Chondrocyte (in vitro differentiated cells): ENCODE data around the gene P2RX6. TPM values are rescaled to one million over a fixed set of nuclear protein-coding genes. Genes with fewer than 3 reads are reported as not detected.

Experiments used
- DNase-seq: peaks from one replicate; pipeline ENCODE4 v3.0.0; 2021; ENCODE audit warnings: mixed read lengths, low spot score
- H3K27ac Mint-ChIP-seq: one replicate; pipeline ENCODE4 v1.8.0; 2021; ENCODE audit warnings: mild to moderate bottlenecking, moderate library complexity, mixed read lengths; ENCODE audit not compliant: unreplicated experiment
- H3K27me3 Mint-ChIP-seq: 2 replicates; pipeline ENCODE4 v1.8.0; 2021; ENCODE audit warnings: low read depth, mixed read lengths
- H3K36me3 Mint-ChIP-seq: 2 replicates; pipeline ENCODE4 v1.8.0; 2021; ENCODE audit warnings: low read depth, mixed read lengths
- H3K4me1 Mint-ChIP-seq: 2 replicates; pipeline ENCODE4 v1.8.0; 2021; ENCODE audit warnings: low read depth, mild to moderate bottlenecking, mixed read lengths
- H3K4me3 Mint-ChIP-seq: one replicate; pipeline ENCODE4 v1.8.0; 2021; ENCODE audit warnings: mild to moderate bottlenecking, moderate library complexity, mixed read lengths; ENCODE audit not compliant: unreplicated experiment
- H3K9me3 Mint-ChIP-seq: 2 replicates; pipeline ENCODE4 v1.8.0; 2021; ENCODE audit warnings: low read depth, mixed read lengths
- total RNA-seq: library from RNA; stranded (reverse); gene quantifications from 3 replicates; pipeline ENCODE4 v1.2.1, GENCODE V29; 2021
- TF ChIP-seq, protein P1 (sequence below): fragments of 200-600 bp; sonication (generic); IDR thresholded peaks from 2 replicates; pipeline ENCODE4 v1.5.0; 2021; ENCODE audit warnings: antibody characterized with exemption, mild to moderate bottlenecking, moderate library complexity

The P2RX6 gene
- total RNA-seq, 1 donor from 2014 or later: 2.1 TPM

DNA sequence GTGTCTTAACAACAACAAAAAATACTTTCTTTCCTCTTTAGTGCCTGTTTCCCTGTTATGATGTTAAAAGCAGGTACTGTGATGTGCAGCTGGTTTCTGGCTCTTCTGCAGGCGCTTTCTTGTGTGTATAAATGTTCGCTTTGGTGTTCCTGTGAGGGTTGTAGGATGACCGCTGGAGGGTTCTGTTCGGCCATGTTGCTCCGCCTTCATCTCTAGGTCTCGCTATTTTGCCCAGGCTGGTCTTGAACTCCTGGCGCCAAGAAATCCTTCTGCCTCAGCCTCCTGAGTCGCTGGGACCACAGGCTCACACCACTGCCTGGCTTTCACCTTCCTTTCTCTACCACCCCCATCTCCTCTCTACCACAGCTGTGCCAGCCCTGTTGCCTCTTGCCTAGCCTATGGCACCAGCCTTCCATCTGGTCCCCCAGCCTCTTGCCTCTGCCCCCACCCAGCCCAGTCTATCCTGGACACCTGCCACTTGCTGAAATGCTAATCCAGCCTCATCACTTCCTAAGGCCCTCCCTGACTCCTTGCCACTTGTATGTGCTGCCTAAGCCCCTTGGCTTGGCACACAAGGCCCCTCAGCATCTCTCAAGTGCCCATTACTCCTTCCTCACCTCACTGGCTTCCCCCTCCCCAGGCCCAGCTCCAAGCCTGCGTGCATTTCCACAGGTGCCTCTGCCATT lies 36.3 kb downstream of the P2RX6 start:
- Mint-ChIP-seq H3K4me1 (no peaks in the 10 kb centered on the region), H3K27me3 (peaks cover 3% of the 10 kb centered on the region), H3K27ac (no peak overlapping the region), H3K4me3 (no peak overlapping the region), H3K9me3 (no peaks in the 10 kb centered on the region), H3K36me3 (no peaks in the 10 kb centered on the region)
- TF ChIP-seq, protein P1, sequence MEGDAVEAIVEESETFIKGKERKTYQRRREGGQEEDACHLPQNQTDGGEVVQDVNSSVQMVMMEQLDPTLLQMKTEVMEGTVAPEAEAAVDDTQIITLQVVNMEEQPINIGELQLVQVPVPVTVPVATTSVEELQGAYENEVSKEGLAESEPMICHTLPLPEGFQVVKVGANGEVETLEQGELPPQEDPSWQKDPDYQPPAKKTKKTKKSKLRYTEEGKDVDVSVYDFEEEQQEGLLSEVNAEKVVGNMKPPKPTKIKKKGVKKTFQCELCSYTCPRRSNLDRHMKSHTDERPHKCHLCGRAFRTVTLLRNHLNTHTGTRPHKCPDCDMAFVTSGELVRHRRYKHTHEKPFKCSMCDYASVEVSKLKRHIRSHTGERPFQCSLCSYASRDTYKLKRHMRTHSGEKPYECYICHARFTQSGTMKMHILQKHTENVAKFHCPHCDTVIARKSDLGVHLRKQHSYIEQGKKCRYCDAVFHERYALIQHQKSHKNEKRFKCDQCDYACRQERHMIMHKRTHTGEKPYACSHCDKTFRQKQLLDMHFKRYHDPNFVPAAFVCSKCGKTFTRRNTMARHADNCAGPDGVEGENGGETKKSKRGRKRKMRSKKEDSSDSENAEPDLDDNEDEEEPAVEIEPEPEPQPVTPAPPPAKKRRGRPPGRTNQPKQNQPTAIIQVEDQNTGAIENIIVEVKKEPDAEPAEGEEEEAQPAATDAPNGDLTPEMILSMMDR: no peak
- DNase-seq: no peak

DNA sequence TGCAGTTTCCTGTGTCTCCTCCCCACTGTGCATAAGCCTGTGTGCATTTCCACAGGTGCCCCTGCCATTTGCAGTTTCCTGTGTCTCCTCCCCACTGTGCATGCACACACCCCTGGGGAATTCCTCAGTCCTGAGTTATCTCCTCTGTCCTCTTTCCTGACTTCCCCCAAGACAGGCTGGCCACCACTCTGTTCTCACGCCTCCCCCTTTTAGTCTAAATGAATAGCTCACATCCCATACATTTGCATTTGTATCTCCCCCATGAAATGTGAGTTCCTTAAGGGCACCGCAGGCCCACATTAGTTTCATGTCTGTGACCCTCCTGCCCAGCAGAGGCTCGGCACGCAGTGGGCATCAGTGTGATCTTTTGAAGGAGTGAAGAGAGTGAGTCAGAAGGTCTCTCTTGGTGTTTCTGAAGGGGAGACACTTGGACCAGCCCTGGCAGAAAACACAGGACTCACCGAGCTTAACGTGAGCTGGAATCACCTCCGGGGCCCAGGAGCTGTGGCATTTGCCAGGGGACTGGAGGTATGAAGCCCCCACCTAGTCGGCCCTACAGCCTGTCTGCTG lies 37.0 kb downstream of the P2RX6 start:
- Mint-ChIP-seq H3K4me3 (no peak overlapping the region), H3K4me1 (no peaks in the 10 kb centered on the region), H3K9me3 (no peaks in the 10 kb centered on the region), H3K27ac (no peak overlapping the region), H3K36me3 (no peaks in the 10 kb centered on the region), H3K27me3 (peaks cover 3% of the 10 kb centered on the region)
- TF ChIP-seq, protein P1: no peak
- DNase-seq: no peak

DNA sequence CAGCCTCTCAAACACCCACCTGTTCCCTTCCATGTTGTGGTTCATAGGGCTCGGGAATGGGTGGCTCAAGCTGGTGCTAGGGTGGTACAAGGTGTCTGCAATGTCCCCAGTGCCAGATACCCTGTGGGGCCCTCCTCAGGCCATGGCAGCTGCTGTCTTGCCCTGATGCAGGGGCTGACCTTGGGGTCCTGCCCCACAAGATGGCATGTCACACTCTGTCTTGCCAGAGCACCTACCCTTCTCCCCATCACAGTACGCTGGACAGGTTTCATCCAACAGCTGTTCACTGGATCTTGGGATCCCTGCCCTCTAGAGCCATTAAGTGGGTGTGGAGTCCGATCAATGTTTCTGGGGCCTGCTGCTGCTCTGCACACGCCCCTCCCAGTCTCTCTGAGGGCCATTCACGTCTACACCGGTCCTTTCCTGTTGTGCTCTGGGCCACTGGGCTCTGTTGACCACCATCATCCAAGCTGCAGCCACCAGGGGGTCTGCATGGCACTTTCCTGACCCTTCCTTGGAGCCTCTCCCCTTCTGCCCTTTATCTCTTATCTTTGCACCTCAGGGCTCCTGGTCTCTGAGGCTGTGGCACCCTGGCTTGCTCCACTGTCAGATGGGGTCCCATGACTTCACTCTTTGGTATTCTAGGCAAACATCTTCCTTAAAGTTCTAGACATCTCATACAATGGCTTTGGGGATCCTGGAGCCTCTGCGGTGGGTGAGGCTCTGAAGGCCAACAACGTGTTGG lies 37.9 kb downstream of the P2RX6 start:
- Mint-ChIP-seq H3K9me3 (no peaks in the 10 kb centered on the region), H3K36me3 (no peaks in the 10 kb centered on the region), H3K27me3 (peaks cover 3% of the 10 kb centered on the region), H3K27ac (no peak overlapping the region), H3K4me3 (no peak overlapping the region), H3K4me1 (no peaks in the 10 kb centered on the region)
- TF ChIP-seq, protein P1: no peak
- no peak for DNase-seq

DNA sequence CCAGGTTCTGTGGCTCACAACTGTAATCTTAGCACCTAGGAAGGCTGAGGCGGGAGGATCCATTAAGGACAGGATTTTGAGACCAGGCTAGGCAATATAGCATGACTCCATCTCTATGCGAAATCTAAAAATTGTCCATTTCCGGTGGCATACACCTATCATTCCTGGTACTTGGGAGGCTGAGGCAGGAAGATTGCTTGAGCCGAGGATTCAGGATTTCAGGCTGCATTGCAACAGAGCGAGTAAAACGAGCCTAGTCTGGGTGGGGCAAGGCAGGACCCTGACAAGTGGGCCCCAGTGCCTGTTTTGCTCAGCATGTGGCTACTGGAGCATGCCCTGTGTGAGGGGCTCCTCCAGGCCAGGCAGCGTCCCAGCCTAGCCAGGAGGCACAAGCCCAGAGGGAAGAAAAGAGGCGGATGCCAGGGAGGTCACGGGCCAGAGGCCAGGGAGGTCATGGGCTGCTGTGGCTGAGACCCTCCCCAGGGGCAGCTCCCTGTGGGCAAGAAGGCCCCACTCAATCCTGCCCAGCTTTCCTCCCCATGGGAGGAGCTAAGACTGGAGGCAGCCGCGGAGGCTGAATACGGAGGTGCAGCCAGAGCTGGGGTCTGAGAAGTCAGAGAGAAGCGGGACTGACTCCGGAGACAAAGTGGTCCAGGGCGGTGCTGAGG lies 39.2 kb downstream of the P2RX6 start:
- no peak overlapping the region for H3K4me3 Mint-ChIP-seq
- no peaks in the 10 kb centered on the region for H3K9me3 Mint-ChIP-seq
- TF ChIP-seq, protein P1: no peak
- no peaks in the 10 kb centered on the region for H3K4me1 Mint-ChIP-seq
- H3K36me3 Mint-ChIP-seq: no peaks in the 10 kb centered on the region
- no peak for DNase-seq
- no peak overlapping the region for H3K27ac Mint-ChIP-seq
- H3K27me3 Mint-ChIP-seq: peaks cover 3% of the 10 kb centered on the region
